ENCODE results near the gene RAF1.

Gene RAF1

DNA sequence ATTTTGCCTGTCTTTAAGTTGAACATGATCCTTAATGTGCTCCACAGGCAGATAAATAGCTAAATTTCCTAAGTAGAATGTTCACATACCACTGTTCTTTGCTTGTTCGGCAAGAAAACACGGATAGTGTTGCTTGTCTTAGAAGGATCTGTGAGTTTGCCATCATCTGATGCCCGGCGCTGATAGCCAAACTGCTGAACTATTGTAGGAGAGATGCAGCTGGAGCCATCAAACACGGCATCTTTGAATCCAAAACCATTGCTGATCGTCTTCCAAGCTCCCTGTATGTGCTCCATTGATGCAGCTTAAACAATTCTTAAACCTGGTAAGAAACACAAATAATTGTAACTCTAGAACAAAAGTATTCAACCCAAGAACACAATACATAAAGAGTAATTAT lies 45.5 kb downstream of the RAF1 start:
- TF ChIP-seq FOXP2 (optimal IDR thresholded peaks at IDR 0.05; ENCODE audit: borderline replicate concordance, extremely low read depth, extremely low read length, insufficient read depth) (no peak), SIN3A (IDR thresholded peaks at IDR 0.05; ENCODE audit: borderline replicate concordance, insufficient read depth, low read length) (no peak), POLR2AphosphoS5 (IDR thresholded peaks at IDR 0.05; ENCODE audit: low read depth, low read length) (no peak), TAF1 (IDR thresholded peaks at IDR 0.05; ENCODE audit: borderline replicate concordance, insufficient read depth, low read length) (no peak)
- TF ChIP-seq, protein P1, sequence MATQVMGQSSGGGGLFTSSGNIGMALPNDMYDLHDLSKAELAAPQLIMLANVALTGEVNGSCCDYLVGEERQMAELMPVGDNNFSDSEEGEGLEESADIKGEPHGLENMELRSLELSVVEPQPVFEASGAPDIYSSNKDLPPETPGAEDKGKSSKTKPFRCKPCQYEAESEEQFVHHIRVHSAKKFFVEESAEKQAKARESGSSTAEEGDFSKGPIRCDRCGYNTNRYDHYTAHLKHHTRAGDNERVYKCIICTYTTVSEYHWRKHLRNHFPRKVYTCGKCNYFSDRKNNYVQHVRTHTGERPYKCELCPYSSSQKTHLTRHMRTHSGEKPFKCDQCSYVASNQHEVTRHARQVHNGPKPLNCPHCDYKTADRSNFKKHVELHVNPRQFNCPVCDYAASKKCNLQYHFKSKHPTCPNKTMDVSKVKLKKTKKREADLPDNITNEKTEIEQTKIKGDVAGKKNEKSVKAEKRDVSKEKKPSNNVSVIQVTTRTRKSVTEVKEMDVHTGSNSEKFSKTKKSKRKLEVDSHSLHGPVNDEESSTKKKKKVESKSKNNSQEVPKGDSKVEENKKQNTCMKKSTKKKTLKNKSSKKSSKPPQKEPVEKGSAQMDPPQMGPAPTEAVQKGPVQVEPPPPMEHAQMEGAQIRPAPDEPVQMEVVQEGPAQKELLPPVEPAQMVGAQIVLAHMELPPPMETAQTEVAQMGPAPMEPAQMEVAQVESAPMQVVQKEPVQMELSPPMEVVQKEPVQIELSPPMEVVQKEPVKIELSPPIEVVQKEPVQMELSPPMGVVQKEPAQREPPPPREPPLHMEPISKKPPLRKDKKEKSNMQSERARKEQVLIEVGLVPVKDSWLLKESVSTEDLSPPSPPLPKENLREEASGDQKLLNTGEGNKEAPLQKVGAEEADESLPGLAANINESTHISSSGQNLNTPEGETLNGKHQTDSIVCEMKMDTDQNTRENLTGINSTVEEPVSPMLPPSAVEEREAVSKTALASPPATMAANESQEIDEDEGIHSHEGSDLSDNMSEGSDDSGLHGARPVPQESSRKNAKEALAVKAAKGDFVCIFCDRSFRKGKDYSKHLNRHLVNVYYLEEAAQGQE (IDR thresholded peaks at IDR 0.05; ENCODE audit: insufficient read depth in 1 of 2, low read depth in 2 of 2, low read length in 2 of 2), result no peak

DNA sequence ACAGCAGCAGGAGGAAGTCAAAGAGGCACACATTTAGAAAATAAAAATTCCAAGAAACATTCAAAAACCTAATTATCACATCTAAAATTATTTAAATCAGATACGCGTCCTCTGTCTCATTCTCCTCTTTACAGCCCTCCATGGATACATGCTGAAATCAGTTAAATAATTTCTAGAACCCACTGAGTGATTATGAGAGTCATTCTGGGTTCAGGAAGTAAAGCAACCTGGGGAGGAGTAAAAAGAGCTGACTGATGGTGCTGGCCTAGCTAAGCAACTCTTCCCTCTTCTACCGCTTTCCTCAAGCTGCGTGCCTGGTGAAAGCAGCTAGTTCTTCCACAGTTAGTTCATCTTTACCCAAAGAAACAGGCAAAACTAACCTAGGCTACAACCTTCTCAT lies 48.7 kb downstream of the RAF1 start:
- no peak for TF ChIP-seq SIN3A (IDR thresholded peaks at IDR 0.05; ENCODE audit: borderline replicate concordance, insufficient read depth, low read length)
- no peak for TF ChIP-seq FOXP2 (optimal IDR thresholded peaks at IDR 0.05; ENCODE audit: borderline replicate concordance, extremely low read depth, extremely low read length, insufficient read depth)
- TF ChIP-seq, protein P1 (IDR thresholded peaks at IDR 0.05; ENCODE audit: insufficient read depth in 1 of 2, low read depth in 2 of 2, low read length in 2 of 2), result no peak
- TF ChIP-seq POLR2AphosphoS5 (IDR thresholded peaks at IDR 0.05; ENCODE audit: low read depth, low read length), result no peak
- TF ChIP-seq TAF1 (IDR thresholded peaks at IDR 0.05; ENCODE audit: borderline replicate concordance, insufficient read depth, low read length), result no peak

- TF ChIP-seq, protein P1 (IDR thresholded peaks at IDR 0.05; ENCODE audit: insufficient read depth in 1 of 2, low read depth in 2 of 2, low read length in 2 of 2), result no peak
- no peak for TF ChIP-seq SIN3A (IDR thresholded peaks at IDR 0.05; ENCODE audit: borderline replicate concordance, insufficient read depth, low read length)
- TF ChIP-seq FOXP2 (optimal IDR thresholded peaks at IDR 0.05; ENCODE audit: borderline replicate concordance, extremely low read depth, extremely low read length, insufficient read depth), result no peak
- TF ChIP-seq TAF1 (IDR thresholded peaks at IDR 0.05; ENCODE audit: borderline replicate concordance, insufficient read depth, low read length), result no peak
- no peak for TF ChIP-seq POLR2AphosphoS5 (IDR thresholded peaks at IDR 0.05; ENCODE audit: low read depth, low read length)
These were observed 50.7 kb downstream of the RAF1 start for GRCh38 chr3:12613250-12613649.

- TF ChIP-seq, protein P1 (IDR thresholded peaks at IDR 0.05; ENCODE audit: insufficient read depth in 1 of 2, low read depth in 2 of 2, low read length in 2 of 2), result no peak
These were observed 51.2 kb downstream of the RAF1 start for GRCh38 chr3:12612514-12613226.

- TF ChIP-seq POLR2AphosphoS5 (IDR thresholded peaks at IDR 0.05; ENCODE audit: low read depth, low read length) (no peak), TAF1 (IDR thresholded peaks at IDR 0.05; ENCODE audit: borderline replicate concordance, insufficient read depth, low read length) (no peak), SIN3A (IDR thresholded peaks at IDR 0.05; ENCODE audit: borderline replicate concordance, insufficient read depth, low read length) (no peak), FOXP2 (optimal IDR thresholded peaks at IDR 0.05; ENCODE audit: borderline replicate concordance, extremely low read depth, extremely low read length, insufficient read depth) (no peak)
- TF ChIP-seq, protein P1 (IDR thresholded peaks at IDR 0.05; ENCODE audit: insufficient read depth in 1 of 2, low read depth in 2 of 2, low read length in 2 of 2), result no peak
These were observed 52.8 kb downstream of the RAF1 start for GRCh38 chr3:12611117-12611516.
